ENCODE measurements around the gene KRTAP5-2. TPM values are rescaled to one million over a fixed set of nuclear protein-coding genes. Genes with fewer than 3 reads are reported as not detected.

KRTAP5-2 gene
- total and polyA plus RNA-seq, 2 of the 4 experiments (the other 2 are of a cell fraction), result not detected

DNA sequence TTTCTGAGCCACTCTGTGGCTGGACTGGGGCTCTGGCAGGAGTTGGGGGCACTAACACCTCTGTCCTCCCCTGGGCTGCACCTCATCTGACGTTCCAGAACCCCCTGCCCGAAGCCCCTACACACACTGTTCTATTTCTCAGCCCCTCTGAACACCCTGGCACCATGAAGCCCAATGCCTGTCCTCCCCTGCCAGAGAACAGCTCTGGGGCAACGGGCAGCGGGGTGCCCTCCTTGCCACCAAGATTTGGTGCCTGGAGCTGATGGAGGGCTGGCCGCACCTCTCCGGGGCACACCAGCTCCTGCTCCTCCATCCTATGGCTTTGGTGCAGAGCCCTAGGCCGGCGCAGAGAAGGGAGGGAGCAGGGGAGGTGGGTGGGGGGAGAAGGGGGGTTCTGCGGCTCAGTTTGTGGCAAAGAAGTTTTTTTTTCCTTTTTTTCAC is 42.4 kb downstream of the KRTAP5-2 start (continued):
- TF ChIP-seq, protein P1, sequence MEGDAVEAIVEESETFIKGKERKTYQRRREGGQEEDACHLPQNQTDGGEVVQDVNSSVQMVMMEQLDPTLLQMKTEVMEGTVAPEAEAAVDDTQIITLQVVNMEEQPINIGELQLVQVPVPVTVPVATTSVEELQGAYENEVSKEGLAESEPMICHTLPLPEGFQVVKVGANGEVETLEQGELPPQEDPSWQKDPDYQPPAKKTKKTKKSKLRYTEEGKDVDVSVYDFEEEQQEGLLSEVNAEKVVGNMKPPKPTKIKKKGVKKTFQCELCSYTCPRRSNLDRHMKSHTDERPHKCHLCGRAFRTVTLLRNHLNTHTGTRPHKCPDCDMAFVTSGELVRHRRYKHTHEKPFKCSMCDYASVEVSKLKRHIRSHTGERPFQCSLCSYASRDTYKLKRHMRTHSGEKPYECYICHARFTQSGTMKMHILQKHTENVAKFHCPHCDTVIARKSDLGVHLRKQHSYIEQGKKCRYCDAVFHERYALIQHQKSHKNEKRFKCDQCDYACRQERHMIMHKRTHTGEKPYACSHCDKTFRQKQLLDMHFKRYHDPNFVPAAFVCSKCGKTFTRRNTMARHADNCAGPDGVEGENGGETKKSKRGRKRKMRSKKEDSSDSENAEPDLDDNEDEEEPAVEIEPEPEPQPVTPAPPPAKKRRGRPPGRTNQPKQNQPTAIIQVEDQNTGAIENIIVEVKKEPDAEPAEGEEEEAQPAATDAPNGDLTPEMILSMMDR (conservative IDR thresholded peaks at IDR 0.05; ENCODE audit: low read depth, low read length), result no peak
- TF ChIP-seq POLR2A (IDR thresholded peaks at IDR 0.05; ENCODE audit: low read depth, low read length), result no peak
- no peak for TF ChIP-seq RCOR1 (IDR thresholded peaks at IDR 0.05; ENCODE audit: insufficient replicate concordance, low read length)

DNA sequence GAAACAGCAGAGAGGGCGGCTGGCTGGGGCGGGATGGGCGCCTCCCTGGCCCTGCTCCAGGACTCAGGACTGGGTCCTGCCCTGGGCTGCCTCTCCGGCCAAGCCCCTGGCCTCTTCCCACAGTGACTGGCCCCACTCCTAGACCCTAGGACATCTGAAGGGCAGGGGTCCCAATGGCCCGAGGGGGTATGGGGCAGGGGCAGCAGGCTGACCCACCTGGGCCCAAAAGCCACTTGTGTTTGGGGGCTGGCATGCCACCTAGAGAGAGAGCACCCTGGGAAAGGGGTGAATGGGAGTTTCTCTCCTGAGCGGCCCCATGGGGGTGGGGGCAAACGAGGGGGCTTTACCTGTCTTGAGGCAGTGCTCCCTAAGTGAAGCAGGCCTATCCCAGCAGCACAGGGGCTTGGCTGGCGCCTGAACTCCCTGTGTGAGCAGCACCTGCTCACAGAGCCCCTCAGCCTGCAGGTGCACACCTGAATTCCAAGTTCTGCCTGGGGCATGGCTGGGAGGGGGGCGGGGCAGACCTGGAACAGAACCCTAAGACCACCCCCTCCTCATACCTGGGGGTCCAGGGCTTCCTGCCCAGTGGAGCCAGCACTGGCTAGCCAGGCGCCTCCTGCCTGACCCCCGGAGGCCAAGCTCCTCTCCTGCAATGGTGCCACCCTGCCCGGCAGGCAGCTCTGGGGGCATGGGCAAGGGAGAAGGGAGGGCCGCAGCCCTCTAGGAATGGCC is 42.9 kb downstream of the KRTAP5-2 start:
- no peak overlapping the region for H4K5ac ChIP-seq (ENCODE audit: low read depth, low read length)
- no peak overlapping the region for H3K18ac ChIP-seq (ENCODE audit: low read depth, low read length)
- no peak for TF ChIP-seq CHD1 (IDR thresholded peaks at IDR 0.05; ENCODE audit: low read depth, low read length)
- no peak for TF ChIP-seq RFX5 (IDR thresholded peaks at IDR 0.05; ENCODE audit: low read depth, low read length)
- H4K91ac ChIP-seq (ENCODE audit: insufficient read depth, low read depth, low read length), result no peak overlapping the region
- no peaks in the 10 kb centered on the region for H3K9me3 ChIP-seq (ENCODE audit: control insufficient read depth, insufficient read depth, low read length)
- H3K27ac ChIP-seq (ENCODE audit: insufficient read depth, low read length), result no peak overlapping the region
- no peak overlapping the region for H3K56ac ChIP-seq (ENCODE audit: extremely low read depth, insufficient read depth, low read length)
- no peak overlapping the region for H2AFZ ChIP-seq (replicated peaks; ENCODE audit: low read length, poor library complexity)
- peaks cover 14% of the 10 kb centered on the region for H3K9me1 ChIP-seq (ENCODE audit: insufficient read depth, low read length)
- H2BK120ac ChIP-seq (ENCODE audit: low read depth, low read length), result no peak overlapping the region
- H3K4ac ChIP-seq (ENCODE audit: low read depth, low read length), result no peak overlapping the region
- no peak overlapping the region for H3K4me3 ChIP-seq (ENCODE audit: insufficient read depth, low read depth, low read length)
- POLR2A ChIA-PET (ENCODE audit: unreplicated experiment), result no interaction called here
- CTCF ChIA-PET, result no interaction called here
- dilution Hi-C loops (cut with HindIII; ENCODE audit: low sequenced_read_pairs, unreplicated experiment), result no loop called here
- H4K8ac ChIP-seq (ENCODE audit: low read depth in 2 of 2, low read length in 2 of 2), result no peak overlapping the region
- no TSS peak for BruUV-seq (replicated peaks)
- ATAC-seq (ENCODE audit: low read depth) (no peak), DNase-seq (no peak)
- H2BK15ac ChIP-seq (ENCODE audit: low read depth, low read length), result no peak overlapping the region
- in situ Hi-C loops (cut with MboI; ENCODE audit: low sequenced_read_pairs), result no loop called here
- peaks cover 6% of the 10 kb centered on the region; the same call in 1 of the 2 replicates for H3K36me3 ChIP-seq (ENCODE audit: control insufficient read depth, insufficient read depth, low read length)
- no peaks in the 10 kb centered on the region; the same call in 1 of the 2 replicates for H3K27me3 ChIP-seq (ENCODE audit: control insufficient read depth, insufficient read depth, low read length)
- no peak overlapping the region for H3K23ac ChIP-seq (ENCODE audit: low read depth, low read length)
- H3K79me1 ChIP-seq (ENCODE audit: low read depth in 1 of 2, low read length in 2 of 2), result peaks cover 0 to 16% of the 10 kb centered on the region in 2 experiments; a peak in 1 of 4 replicates
- H3K4me1 ChIP-seq (ENCODE audit: control insufficient read depth, insufficient read depth, low read length), result peaks cover 20% of the 10 kb centered on the region
- 100% methylated on average over 2 of the region's 13 CpGs; no CpG with 5 or more reads in 1 of the 2 experiments for WGBS, 2 experiments (ENCODE audit: extremely low coverage in 2 of 2, insufficient read length in 1 of 2)
- no peak overlapping the region for H2BK5ac ChIP-seq (ENCODE audit: low read depth, low read length, poor library complexity, severe bottlenecking)
- peaks cover 10% of the 10 kb centered on the region for H4K20me1 ChIP-seq (ENCODE audit: insufficient read depth, low read length)
- no peak overlapping the region for H3K14ac ChIP-seq (replicated peaks; ENCODE audit: low read depth, low read length)
- no peak overlapping the region for H2AK5ac ChIP-seq (ENCODE audit: low read depth, low read length)
- no peak overlapping the region for H3K9ac ChIP-seq (ENCODE audit: low read depth, low read length)
- H2BK20ac ChIP-seq (ENCODE audit: low read depth, low read length), result no peak overlapping the region
- intact Hi-C loops (cut with micrococcal nuclease), result no loop called here
- H2AK9ac ChIP-seq (replicated peaks; ENCODE audit: low read depth, low read length, poor library complexity), result no peak overlapping the region
- no peak overlapping the region for H3K4me2 ChIP-seq (ENCODE audit: low read depth, low read length)
